ENCODE measurements around the gene VSTM2B. TPM values are rescaled to one million over a fixed set of nuclear protein-coding genes. Genes with fewer than 3 reads are reported as not detected.

Gene VSTM2B
- total RNA-seq, 1 donor from 2014 or later: not detected

DNA sequence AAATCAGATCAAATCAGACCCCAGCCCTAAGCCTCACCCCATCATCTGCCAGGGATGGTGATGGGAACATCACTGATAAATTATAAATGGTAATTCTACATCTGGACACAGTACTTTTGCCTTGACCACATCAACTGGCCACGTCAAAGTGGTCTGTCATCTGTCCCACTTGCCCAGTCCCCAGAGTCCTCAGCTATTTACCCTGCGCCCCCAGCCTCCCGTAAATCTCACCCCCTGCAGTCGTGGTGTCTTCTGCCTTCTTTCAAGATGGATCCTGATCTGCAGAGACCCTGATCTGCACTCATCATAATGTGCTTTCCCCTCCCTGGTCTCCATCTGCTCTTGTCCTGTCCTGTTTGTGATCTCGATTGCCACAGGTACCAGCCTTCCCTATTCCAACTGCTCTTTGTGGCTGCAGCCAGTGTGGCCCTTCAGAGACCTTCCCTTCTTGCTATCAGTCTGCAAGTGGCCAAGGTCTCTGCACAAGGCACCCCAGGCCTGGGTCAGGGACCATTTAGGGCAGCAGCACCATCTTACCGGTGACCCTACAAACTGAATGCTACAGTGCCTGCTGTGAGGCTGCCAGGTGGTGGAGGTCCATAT lies 53.6 kb downstream of the VSTM2B start:
- no peaks in the 10 kb centered on the region for H3K9me3 Mint-ChIP-seq
- Histone ChIP-seq H3K27ac (no peak overlapping the region), H3K36me3 (no peaks in the 10 kb centered on the region), H3K27me3 (peaks cover 38% of the 10 kb centered on the region), H2AFZ (replicated peaks) (no peak overlapping the region), H3K9ac (no peak overlapping the region), H3F3A (ENCODE audit: low read depth) (no peaks in the 10 kb centered on the region), H3K9me3 (ENCODE audit: low read depth) (no peaks in the 10 kb centered on the region), H3K4me1 (no peaks in the 10 kb centered on the region), H4K20me1 (ENCODE audit: low read depth) (no peaks in the 10 kb centered on the region), H3K4me3 (no peak overlapping the region), H3K79me2 (ENCODE audit: low read depth) (no peaks in the 10 kb centered on the region), H3K4me2 (no peak overlapping the region)
- no peak overlapping the region for H3K27ac Mint-ChIP-seq
- H3K36me3 Mint-ChIP-seq: no peaks in the 10 kb centered on the region
- no peak for DNase-seq (ENCODE audit: low spot score)
- H3K4me1 Mint-ChIP-seq: no peaks in the 10 kb centered on the region
- TF ChIP-seq EZH2 (IDR thresholded peaks at IDR 0.05): no peak
- no peak for TF ChIP-seq EZH2phosphoT487 (IDR thresholded peaks at IDR 0.05)
- TF ChIP-seq, protein P1, sequence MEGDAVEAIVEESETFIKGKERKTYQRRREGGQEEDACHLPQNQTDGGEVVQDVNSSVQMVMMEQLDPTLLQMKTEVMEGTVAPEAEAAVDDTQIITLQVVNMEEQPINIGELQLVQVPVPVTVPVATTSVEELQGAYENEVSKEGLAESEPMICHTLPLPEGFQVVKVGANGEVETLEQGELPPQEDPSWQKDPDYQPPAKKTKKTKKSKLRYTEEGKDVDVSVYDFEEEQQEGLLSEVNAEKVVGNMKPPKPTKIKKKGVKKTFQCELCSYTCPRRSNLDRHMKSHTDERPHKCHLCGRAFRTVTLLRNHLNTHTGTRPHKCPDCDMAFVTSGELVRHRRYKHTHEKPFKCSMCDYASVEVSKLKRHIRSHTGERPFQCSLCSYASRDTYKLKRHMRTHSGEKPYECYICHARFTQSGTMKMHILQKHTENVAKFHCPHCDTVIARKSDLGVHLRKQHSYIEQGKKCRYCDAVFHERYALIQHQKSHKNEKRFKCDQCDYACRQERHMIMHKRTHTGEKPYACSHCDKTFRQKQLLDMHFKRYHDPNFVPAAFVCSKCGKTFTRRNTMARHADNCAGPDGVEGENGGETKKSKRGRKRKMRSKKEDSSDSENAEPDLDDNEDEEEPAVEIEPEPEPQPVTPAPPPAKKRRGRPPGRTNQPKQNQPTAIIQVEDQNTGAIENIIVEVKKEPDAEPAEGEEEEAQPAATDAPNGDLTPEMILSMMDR (IDR thresholded peaks at IDR 0.05): no peak
- H3K4me3 Mint-ChIP-seq: no peak overlapping the region
- H3K27me3 Mint-ChIP-seq (ENCODE audit: insufficient read depth, low read depth): peaks cover 19% of the 10 kb centered on the region

DNA sequence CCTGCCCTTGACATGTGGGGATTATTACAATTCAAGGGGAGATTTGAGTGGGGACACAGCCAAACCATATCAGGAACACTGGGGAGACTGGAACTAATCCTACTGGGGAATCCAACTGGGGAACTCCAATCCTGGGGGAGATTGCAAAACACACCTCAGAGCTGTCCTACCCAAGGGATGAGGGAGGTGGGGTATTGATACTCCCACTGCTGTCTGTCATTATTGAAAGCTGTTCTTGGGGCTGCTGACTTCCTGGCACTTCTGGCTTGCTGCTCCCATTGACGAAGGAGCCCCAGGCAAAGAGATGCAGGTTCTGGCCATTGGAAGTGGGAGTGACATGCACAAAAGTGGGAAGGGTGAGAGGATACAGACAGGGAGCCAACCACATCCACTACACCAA lies 55.6 kb downstream of the VSTM2B start:
- Histone ChIP-seq H3K9ac (no peak overlapping the region), H3F3A (ENCODE audit: low read depth) (no peaks in the 10 kb centered on the region), H3K4me1 (no peaks in the 10 kb centered on the region), H3K4me2 (no peak overlapping the region), H2AFZ (replicated peaks) (no peak overlapping the region), H3K4me3 (no peak overlapping the region), H3K27ac (no peak overlapping the region), H4K20me1 (ENCODE audit: low read depth) (no peaks in the 10 kb centered on the region), H3K79me2 (ENCODE audit: low read depth) (no peaks in the 10 kb centered on the region), H3K9me3 (ENCODE audit: low read depth) (no peaks in the 10 kb centered on the region), H3K36me3 (no peaks in the 10 kb centered on the region), H3K27me3 (peaks cover 38% of the 10 kb centered on the region)
- Mint-ChIP-seq H3K4me3 (no peak overlapping the region), H3K27ac (no peak overlapping the region), H3K27me3 (ENCODE audit: insufficient read depth, low read depth) (peaks cover 18% of the 10 kb centered on the region), H3K36me3 (no peaks in the 10 kb centered on the region), H3K9me3 (no peaks in the 10 kb centered on the region), H3K4me1 (no peaks in the 10 kb centered on the region)
- no peak for DNase-seq (ENCODE audit: low spot score)
- TF ChIP-seq EZH2phosphoT487 (IDR thresholded peaks at IDR 0.05) (no peak), EZH2 (IDR thresholded peaks at IDR 0.05) (no peak)
- TF ChIP-seq, protein P1 (IDR thresholded peaks at IDR 0.05): no peak

GRCh38 chr19:29583196-29583999 lies 57.6 kb downstream of the VSTM2B start:
- Histone ChIP-seq H3K4me2 (no peak overlapping the region), H3K9ac (no peak overlapping the region), H3K36me3 (no peaks in the 10 kb centered on the region), H3K4me3 (no peak overlapping the region), H3K27me3 (peaks cover 43% of the 10 kb centered on the region), H3F3A (ENCODE audit: low read depth) (no peaks in the 10 kb centered on the region), H2AFZ (replicated peaks) (no peak overlapping the region), H3K79me2 (ENCODE audit: low read depth) (no peaks in the 10 kb centered on the region), H3K27ac (no peak overlapping the region), H4K20me1 (ENCODE audit: low read depth) (no peaks in the 10 kb centered on the region), H3K9me3 (ENCODE audit: low read depth) (no peaks in the 10 kb centered on the region), H3K4me1 (no peaks in the 10 kb centered on the region)
- Mint-ChIP-seq H3K36me3 (no peaks in the 10 kb centered on the region), H3K4me3 (no peak overlapping the region), H3K27me3 (ENCODE audit: insufficient read depth, low read depth) (peaks cover 21% of the 10 kb centered on the region), H3K27ac (no peak overlapping the region), H3K9me3 (no peaks in the 10 kb centered on the region), H3K4me1 (no peaks in the 10 kb centered on the region)
- DNase-seq (ENCODE audit: low spot score): no peak
- TF ChIP-seq, protein P1 (IDR thresholded peaks at IDR 0.05): no peak
- TF ChIP-seq EZH2phosphoT487 (IDR thresholded peaks at IDR 0.05) (no peak), EZH2 (IDR thresholded peaks at IDR 0.05) (no peak)
